Esophagus squamous epithelium (tissue), 4 donors: ENCODE data around the gene ZMIZ1.

Experiments used
- POLR2A ChIP-seq, 4 donors: fragments of 450-650 bp; IDR thresholded peaks; one replicate each; pipeline ENCODE4 v1.6.1; 2017; ENCODE audit warnings: antibody characterized with exemption in 4 of 4, mild to moderate bottlenecking in 4 of 4, moderate library complexity in 3 of 4
- TF ChIP-seq, protein P1 (sequence below), 6 experiments: fragments of 450-650 bp in 4 of 6; fragments of 200-600 bp in 2 of 6; sonication (generic) in 2 of 6; IDR thresholded peaks; one replicate each; pipeline ENCODE4 v1.5.1; 2016 to 2019; ENCODE audit warnings: antibody characterized with exemption in 6 of 6, mild to moderate bottlenecking in 4 of 6, moderate library complexity in 4 of 6

DNA sequence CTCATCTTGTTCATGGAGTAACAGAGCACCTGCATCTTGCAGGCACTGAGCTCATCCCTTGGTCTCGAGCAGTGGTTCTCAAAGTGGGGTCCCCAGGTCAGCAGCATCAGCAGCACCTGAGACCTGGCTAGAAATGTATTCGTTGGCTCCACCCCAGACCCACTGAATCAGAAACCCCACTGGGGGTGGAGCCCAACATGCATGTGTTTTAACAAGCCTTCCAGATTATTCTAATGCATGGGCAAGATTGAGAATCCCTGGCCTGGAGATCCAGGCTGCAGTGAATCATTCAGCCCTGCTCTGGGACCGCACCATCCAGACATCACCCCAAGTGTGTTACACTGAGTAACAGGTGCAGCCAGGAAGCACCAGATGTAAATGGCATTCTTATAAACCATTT is 193.4 kb downstream of the ZMIZ1 start:
- TF ChIP-seq, protein P1, sequence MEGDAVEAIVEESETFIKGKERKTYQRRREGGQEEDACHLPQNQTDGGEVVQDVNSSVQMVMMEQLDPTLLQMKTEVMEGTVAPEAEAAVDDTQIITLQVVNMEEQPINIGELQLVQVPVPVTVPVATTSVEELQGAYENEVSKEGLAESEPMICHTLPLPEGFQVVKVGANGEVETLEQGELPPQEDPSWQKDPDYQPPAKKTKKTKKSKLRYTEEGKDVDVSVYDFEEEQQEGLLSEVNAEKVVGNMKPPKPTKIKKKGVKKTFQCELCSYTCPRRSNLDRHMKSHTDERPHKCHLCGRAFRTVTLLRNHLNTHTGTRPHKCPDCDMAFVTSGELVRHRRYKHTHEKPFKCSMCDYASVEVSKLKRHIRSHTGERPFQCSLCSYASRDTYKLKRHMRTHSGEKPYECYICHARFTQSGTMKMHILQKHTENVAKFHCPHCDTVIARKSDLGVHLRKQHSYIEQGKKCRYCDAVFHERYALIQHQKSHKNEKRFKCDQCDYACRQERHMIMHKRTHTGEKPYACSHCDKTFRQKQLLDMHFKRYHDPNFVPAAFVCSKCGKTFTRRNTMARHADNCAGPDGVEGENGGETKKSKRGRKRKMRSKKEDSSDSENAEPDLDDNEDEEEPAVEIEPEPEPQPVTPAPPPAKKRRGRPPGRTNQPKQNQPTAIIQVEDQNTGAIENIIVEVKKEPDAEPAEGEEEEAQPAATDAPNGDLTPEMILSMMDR (IDR thresholded peaks at IDR 0.05), result no peak
- no peak for TF ChIP-seq POLR2A (IDR thresholded peaks at IDR 0.05)
